Peyer's patch (tissue), 4 donors: ENCODE results near the gene GABRB1.

Experiments used
- POLR2A ChIP-seq, 2 donors: fragments of 450-650 bp; IDR thresholded peaks; one replicate each; pipeline ENCODE4 v1.5.1; 2017; ENCODE audit warnings: antibody characterized with exemption in 2 of 2, mild to moderate bottlenecking in 2 of 2, moderate library complexity in 2 of 2
- TF ChIP-seq, protein P1 (sequence below), 6 experiments: fragments of 450-650 bp in 4 of 6; fragments of 200-600 bp in 2 of 6; sonication (generic) in 1 of 6; IDR thresholded peaks; one replicate each; pipeline ENCODE4 v1.5.1; 2017 to 2019; ENCODE audit warnings: antibody characterized with exemption in 6 of 6, mild to moderate bottlenecking in 3 of 6, moderate library complexity in 1 of 6

DNA sequence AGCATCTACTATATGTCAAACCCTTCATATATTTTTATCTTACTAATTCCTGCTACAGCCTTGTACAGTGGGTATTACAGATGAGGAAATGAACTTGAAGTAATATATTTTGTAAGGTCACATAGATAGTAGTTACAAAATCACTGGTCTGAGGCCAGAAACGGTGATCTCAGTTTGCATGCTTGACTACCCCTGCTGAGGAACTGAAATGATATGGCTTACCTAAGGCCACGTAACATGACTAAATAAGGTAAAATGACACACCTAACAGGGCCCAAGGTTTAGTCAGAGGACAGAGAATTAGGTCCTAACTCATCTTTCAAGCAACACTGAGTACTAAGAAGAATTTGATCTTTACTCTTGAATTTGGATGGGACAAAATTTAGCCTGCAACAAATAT, 433.6 kb downstream of the GABRB1 start:
- no peak for TF ChIP-seq POLR2A (IDR thresholded peaks at IDR 0.05)
- TF ChIP-seq, protein P1, sequence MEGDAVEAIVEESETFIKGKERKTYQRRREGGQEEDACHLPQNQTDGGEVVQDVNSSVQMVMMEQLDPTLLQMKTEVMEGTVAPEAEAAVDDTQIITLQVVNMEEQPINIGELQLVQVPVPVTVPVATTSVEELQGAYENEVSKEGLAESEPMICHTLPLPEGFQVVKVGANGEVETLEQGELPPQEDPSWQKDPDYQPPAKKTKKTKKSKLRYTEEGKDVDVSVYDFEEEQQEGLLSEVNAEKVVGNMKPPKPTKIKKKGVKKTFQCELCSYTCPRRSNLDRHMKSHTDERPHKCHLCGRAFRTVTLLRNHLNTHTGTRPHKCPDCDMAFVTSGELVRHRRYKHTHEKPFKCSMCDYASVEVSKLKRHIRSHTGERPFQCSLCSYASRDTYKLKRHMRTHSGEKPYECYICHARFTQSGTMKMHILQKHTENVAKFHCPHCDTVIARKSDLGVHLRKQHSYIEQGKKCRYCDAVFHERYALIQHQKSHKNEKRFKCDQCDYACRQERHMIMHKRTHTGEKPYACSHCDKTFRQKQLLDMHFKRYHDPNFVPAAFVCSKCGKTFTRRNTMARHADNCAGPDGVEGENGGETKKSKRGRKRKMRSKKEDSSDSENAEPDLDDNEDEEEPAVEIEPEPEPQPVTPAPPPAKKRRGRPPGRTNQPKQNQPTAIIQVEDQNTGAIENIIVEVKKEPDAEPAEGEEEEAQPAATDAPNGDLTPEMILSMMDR (IDR thresholded peaks at IDR 0.05) = no peak
